GM12891 (cell line): ENCODE data around the gene SIK2.

ENCODE experiments used
- POLR2A ChIP-seq: IDR thresholded peaks from 2 replicates; pipeline ENCODE4 v1.6.1; 2011; ENCODE audit warnings: low read depth, low read length, control low read depth
- POLR2AphosphoS5 ChIP-seq: IDR thresholded peaks from 2 replicates; pipeline ENCODE4 v1.6.1; 2011; ENCODE audit warnings: low read depth, low read length, control low read depth
- POU2F2 ChIP-seq: IDR thresholded peaks from 2 replicates; pipeline ENCODE4 v1.6.1; 2011; ENCODE audit warnings: low read depth, mild to moderate bottlenecking, control low read depth, low read length, moderate library complexity
- SPI1 ChIP-seq: IDR thresholded peaks from 2 replicates; pipeline ENCODE4 v1.6.1; 2011; ENCODE audit warnings: low read depth, low read length, control low read depth
- TAF1 ChIP-seq: IDR thresholded peaks from 2 replicates; pipeline ENCODE4 v1.6.1; 2011; ENCODE audit warnings: low read depth, low read length, control low read depth

- no peak for TF ChIP-seq TAF1
- no peak for TF ChIP-seq POLR2AphosphoS5
- no peak for TF ChIP-seq POLR2A
- no peak for TF ChIP-seq POU2F2
- no peak for TF ChIP-seq SPI1
Measured at GRCh38 chr11:111700162-111700561, 97.9 kb downstream of the SIK2 start.
